Posterior vena cava (tissue), 2 donors: ENCODE results near the gene TMEM35B. TPM values are rescaled to one million over a fixed set of nuclear protein-coding genes. Genes with fewer than 3 reads are reported as not detected.

Experiments used
- total RNA-seq, 2 donors: library from RNA; stranded (reverse); fragmentation: NEBNext Ultra II Directional; extraction: Animal tissue kit (Norgen Biotek cat#: 25700); gene quantifications; one replicate each; pipeline ENCODE4 v1.2.1, GENCODE V29; 2021
- donor health status: DM: yes; HTN: yes; CAD: no.
- donor health status: DM: yes; HTN: yes; CAD: no.

TMEM35B gene
- total RNA-seq, 2 donors from 2014 or later, result 22.4 to 33.0 TPM

Other genes starting within 250 kb of the TMEM35B start
- gene GJB5, start 230.3 kb downstream of the TMEM35B start, total RNA-seq, result not detected
- not detected for gene GJB4, start 225.6 kb downstream of the TMEM35B start, total RNA-seq
- gene GJB3, start 204.1 kb downstream of the TMEM35B start, total RNA-seq, result not detected
- 10 to 100 TPM; 21.8 to 26.8 TPM for gene GJA4, start 192.3 kb downstream of the TMEM35B start, total RNA-seq
- gene SMIM12, start 125.6 kb downstream of the TMEM35B start, total RNA-seq, result 10 to 100 TPM; 52.3 to 57.5 TPM
- under 1 TPM; 0.37 to 0.57 TPM for gene DLGAP3, start 55.7 kb downstream of the TMEM35B start, total RNA-seq
- gene ZMYM6, start 46.6 kb upstream of the TMEM35B start, total RNA-seq, result 10 to 100 TPM; 20.8 to 21.4 TPM
- 10 to 100 TPM; 12.8 to 14.4 TPM for gene ZMYM1, start 94.0 kb upstream of the TMEM35B start, total RNA-seq
- gene SFPQ, start 207.8 kb upstream of the TMEM35B start, total RNA-seq, result 100 to 1,000 TPM; 143 to 170 TPM